AG04449 (cell line): ENCODE data around the gene SLC33A1.
"Not testable (repeated sequence)": the region's sequence is repeated elsewhere in the genome, so short reads cannot be mapped to it uniquely, and the experiment has no call there.

ENCODE experiments used
- CTCF ChIA-PET: fragments of 350-600 bp; formaldehyde crosslinking; extraction: SDS; loops from one replicate; lab custom pipeline; 2021; ENCODE audit warnings: antibody characterized with exemption; lab: Yijun Ruan, JAX
- POLR2A ChIA-PET: fragments of 400-600, 350-600 bp; formaldehyde crosslinking; extraction: SDS; loops from one replicate; lab custom pipeline; 2020; ENCODE audit warnings: antibody characterized with exemption, inconsistent platforms; lab: Yijun Ruan, JAX
- DNase-seq: peaks from one replicate; pipeline ENCODE4 v3.0.0-alpha.2; 2010; ENCODE audit warnings: low read depth, low spot score
- H3K4me3 ChIP-seq: 2 replicates; pipeline ENCODE4 v1.5.1; 2011; ENCODE audit warnings: low read depth, mild to moderate bottlenecking, control low read depth, low read length
- CTCF ChIP-seq: IDR thresholded peaks from one replicate; pipeline ENCODE4 v1.5.1; 2011; ENCODE audit warnings: mild to moderate bottlenecking, moderate library complexity, low read length, control low read depth, inconsistent platforms; ENCODE audit not compliant: insufficient read depth; ENCODE audit errors: missing control alignments

Gene SLC33A1

DNA sequence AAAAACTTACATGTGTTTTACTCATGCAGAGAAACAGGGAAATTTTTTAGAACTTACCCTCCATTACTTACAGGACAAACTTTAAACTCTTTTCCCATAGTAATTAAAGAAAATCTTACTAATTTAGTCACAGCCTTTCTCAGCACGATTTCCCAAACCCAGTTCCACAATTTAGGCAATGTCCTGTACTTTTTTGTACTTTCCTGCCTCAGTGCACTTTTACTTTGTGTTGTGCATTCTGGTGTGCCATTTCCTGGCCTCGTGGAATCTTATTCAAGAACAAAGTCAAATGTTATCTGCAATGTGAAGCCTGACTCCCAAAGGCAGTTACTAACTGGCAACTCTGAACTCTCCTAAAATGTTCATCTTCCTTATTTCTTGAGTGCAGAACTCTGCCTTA, 1.9 kb downstream of the SLC33A1 start:
- DNase-seq = no peak
- POLR2A ChIA-PET = no interaction called here
- TF ChIP-seq CTCF = no peak

DNA sequence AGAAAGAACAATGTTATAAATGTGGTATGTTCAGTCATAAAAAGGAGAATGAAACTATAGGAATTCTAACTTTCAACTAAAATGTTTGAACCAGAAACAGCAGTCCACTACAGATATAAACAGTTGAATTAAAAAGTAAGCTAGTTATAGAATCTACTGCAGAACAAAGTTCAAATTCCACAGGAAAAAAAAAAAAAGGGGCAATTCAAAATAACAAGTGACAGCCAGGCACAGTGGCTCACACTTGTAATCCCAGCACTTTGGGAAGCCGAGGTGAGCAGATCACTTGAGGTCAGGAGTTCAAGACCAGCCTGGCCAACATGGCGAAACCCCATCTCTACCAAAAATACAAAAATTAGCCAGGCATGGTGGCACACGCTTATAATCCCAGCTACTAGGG, 4.8 kb downstream of the SLC33A1 start:
- H3K4me3 ChIP-seq, POLR2A ChIA-PET, DNase-seq: not testable (repeated sequence)
- CTCF ChIA-PET = interaction anchor here (1.5 to 2.0 kb wide), 2 partner anchors 9 to 43 kb away, joined by 4 to 10 read pairs; partner anchors contain the start of gene C3orf33

More for the DNA sequence above, 1.9 kb downstream of the SLC33A1 start:
- H3K4me3 ChIP-seq = peak overlapping the region; percentile 97
- CTCF ChIA-PET = interaction anchor here (1.8 kb wide), 2 partner anchors 17 to 46 kb away, joined by 7 to 8 read pairs; partner anchors contain the start of gene C3orf33

- TF ChIP-seq CTCF = no peak
- ChIA-PET POLR2A (no interaction called here), CTCF (interaction anchor here (2.0 kb wide), 1 partner anchor 42 kb away, joined by 10 read pairs; the partner anchor contains the start of gene C3orf33)
- DNase-seq = no peak
- H3K4me3 ChIP-seq = no peak overlapping the region
Observed at GRCh38 chr3:155847993-155848392, 6.2 kb downstream of the SLC33A1 start.

DNA sequence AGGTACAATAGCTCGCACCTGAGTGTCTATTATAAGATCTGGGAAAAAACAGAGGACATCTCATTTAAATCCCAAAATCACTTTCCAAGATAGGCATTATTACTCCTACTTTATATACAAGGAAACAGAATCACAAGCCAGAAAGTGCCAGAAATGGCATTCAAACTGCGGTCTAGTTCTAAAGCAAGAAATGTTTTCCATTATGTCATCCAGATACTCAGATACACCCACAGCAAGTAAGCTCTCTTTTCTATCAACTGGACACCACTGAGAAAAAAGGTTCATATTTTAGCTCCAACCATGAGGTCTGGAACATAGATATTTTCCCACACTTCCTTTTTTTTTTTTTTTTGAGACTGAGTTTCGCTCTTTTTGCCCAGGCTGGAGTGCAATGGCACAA, 8.1 kb downstream of the SLC33A1 start:
- DNase-seq = no peak
- no peak for TF ChIP-seq CTCF
- H3K4me3 ChIP-seq = no peak overlapping the region
- CTCF ChIA-PET = interaction anchor here (0.9 kb wide), 1 partner anchor 40 kb away, joined by 7 read pairs; the partner anchor contains the start of gene C3orf33
- POLR2A ChIA-PET = no interaction called here

GRCh38 chr3:155843569-155843968, 10.7 kb downstream of the SLC33A1 start:
- POLR2A ChIA-PET = no interaction called here
- TF ChIP-seq CTCF = no peak
- H3K4me3 ChIP-seq = no peak overlapping the region
- CTCF ChIA-PET = interaction anchor here (0.9 kb wide), 1 partner anchor 37 kb away, joined by 5 read pairs; the partner anchor contains the start of gene C3orf33
- no peak for DNase-seq

GRCh38 chr3:155835341-155836071, 18.7 kb downstream of the SLC33A1 start:
- no peak for DNase-seq
- TF ChIP-seq CTCF = no peak
- no peak overlapping the region for H3K4me3 ChIP-seq
- POLR2A ChIA-PET = no interaction called here
- CTCF ChIA-PET = interaction anchor here (1.1 kb wide), 1 partner anchor 29 kb away, joined by 4 read pairs; the partner anchor contains the start of gene C3orf33

- CTCF ChIA-PET = interaction anchor here (0.7 to 3.3 kb wide), 2 partner anchors 22 to 143 kb away, joined by 3 to 16 read pairs; partner anchors contain the start of gene C3orf33
- DNase-seq, H3K4me3 ChIP-seq, POLR2A ChIA-PET: not testable (repeated sequence)
Observed at GRCh38 chr3:155828490-155829098, 25.6 kb downstream of the SLC33A1 start.
